SU-DHL-6 (cell line): ENCODE measurements around the gene ANKRD66.

Experiments
- EZH2phosphoT487 ChIP-seq: fragments of 200-600 bp; sonication (generic), shearing (Covaris generic); conservative IDR thresholded peaks from 2 replicates; pipeline ENCODE4 v1.6.1; 2018; ENCODE audit warnings: mild to moderate bottlenecking, antibody characterized with exemption, low read length, moderate library complexity, mixed read lengths
- TF ChIP-seq, protein P1 (sequence below): fragments of 200-600 bp; sonication (generic); IDR thresholded peaks from one replicate; pipeline ENCODE4 v1.5.1; 2017; ENCODE audit warnings: antibody characterized with exemption, mild to moderate bottlenecking, low read length, moderate library complexity; ENCODE audit not compliant: insufficient read depth, poor library complexity, severe bottlenecking

DNA sequence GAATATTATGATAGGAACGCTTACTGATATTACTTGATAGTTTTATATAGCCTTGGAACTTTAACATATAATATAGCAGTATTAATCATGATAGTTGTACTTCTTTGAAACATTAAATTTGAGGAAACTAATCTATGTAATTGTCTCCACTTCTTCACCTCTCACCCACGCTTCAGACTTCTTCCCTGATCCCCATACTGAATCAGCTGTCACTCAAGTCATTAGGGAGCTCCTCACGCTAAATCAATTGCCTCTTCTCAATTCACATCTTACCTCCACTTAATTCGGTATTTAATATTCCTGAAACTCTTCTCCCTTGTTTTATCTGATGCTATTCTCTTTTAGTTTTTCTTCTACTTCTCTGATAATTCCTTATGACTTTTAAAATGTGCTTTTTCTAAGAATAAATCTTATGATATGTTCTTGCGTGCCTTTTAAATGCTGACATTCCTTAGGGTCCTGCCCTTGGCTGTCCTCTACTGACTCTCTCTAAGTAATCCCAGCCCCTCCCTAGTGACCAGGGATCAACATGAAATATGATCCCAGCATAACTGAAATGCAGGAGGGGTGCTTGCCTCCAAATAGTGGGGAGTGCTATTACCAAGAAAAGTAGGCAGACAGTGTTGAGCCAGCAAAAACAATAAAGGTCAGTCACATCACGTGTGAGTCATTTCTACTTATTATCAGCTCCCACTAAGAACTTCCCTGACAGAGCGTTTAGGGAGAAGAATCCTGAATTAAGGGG is 9.9 kb downstream of the ANKRD66 start:
- TF ChIP-seq, protein P1, sequence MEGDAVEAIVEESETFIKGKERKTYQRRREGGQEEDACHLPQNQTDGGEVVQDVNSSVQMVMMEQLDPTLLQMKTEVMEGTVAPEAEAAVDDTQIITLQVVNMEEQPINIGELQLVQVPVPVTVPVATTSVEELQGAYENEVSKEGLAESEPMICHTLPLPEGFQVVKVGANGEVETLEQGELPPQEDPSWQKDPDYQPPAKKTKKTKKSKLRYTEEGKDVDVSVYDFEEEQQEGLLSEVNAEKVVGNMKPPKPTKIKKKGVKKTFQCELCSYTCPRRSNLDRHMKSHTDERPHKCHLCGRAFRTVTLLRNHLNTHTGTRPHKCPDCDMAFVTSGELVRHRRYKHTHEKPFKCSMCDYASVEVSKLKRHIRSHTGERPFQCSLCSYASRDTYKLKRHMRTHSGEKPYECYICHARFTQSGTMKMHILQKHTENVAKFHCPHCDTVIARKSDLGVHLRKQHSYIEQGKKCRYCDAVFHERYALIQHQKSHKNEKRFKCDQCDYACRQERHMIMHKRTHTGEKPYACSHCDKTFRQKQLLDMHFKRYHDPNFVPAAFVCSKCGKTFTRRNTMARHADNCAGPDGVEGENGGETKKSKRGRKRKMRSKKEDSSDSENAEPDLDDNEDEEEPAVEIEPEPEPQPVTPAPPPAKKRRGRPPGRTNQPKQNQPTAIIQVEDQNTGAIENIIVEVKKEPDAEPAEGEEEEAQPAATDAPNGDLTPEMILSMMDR: no peak
- TF ChIP-seq EZH2phosphoT487: no peak
